ENCODE measurements around the gene ANP32D. TPM values are rescaled to one million over a fixed set of nuclear protein-coding genes. Genes with fewer than 3 reads are reported as not detected.

ANP32D gene
- total and polyA plus RNA-seq, 4 donors: 0.16 to 0.37 TPM; not detected in 2

DNA sequence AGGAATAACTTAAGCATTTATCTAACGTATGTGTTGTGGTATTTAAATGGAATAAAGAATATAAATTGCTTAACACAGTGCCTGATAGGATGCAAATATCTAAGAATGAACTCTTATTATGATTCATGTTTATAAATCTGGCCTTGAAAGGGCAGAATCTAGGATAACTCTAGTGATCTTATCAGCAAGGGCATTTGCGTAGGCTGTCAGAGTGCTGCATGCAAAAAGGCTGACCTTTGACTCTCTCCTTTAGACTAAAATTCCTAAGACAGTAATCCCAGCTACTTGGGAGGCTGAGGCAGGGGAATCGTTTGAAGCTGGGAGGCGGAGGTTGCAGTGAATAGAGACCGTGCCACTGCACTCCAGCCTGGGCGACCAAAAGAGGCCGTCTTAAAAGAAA lies 31.3 kb upstream of the ANP32D start:
- Histone ChIP-seq H3K4me3 (no peak overlapping the region), H3K4me1 (ENCODE audit: control insufficient read depth in 5 of 5, insufficient read depth in 5 of 5, low read length in 5 of 5) (no peaks in the 10 kb centered on the region), H3K9me3 (ENCODE audit: control insufficient read depth in 4 of 4, insufficient read depth in 3 of 4, low read length in 3 of 4) (no peaks in the 10 kb centered on the region), H3K36me3 (ENCODE audit: control insufficient read depth in 4 of 4, insufficient read depth in 4 of 4, low read length in 4 of 4) (no peaks in the 10 kb centered on the region), H3K9ac (ENCODE audit: insufficient read depth in 1 of 2, low read length in 2 of 2) (no peak overlapping the region), H3K27me3 (ENCODE audit: control insufficient read depth in 3 of 3, insufficient read depth in 3 of 3, low read length in 2 of 3) (no peaks in the 10 kb centered on the region), H3K27ac (ENCODE audit: low read depth in 1 of 2, low read length in 1 of 2) (no peak overlapping the region)
- TF ChIP-seq, protein P1, sequence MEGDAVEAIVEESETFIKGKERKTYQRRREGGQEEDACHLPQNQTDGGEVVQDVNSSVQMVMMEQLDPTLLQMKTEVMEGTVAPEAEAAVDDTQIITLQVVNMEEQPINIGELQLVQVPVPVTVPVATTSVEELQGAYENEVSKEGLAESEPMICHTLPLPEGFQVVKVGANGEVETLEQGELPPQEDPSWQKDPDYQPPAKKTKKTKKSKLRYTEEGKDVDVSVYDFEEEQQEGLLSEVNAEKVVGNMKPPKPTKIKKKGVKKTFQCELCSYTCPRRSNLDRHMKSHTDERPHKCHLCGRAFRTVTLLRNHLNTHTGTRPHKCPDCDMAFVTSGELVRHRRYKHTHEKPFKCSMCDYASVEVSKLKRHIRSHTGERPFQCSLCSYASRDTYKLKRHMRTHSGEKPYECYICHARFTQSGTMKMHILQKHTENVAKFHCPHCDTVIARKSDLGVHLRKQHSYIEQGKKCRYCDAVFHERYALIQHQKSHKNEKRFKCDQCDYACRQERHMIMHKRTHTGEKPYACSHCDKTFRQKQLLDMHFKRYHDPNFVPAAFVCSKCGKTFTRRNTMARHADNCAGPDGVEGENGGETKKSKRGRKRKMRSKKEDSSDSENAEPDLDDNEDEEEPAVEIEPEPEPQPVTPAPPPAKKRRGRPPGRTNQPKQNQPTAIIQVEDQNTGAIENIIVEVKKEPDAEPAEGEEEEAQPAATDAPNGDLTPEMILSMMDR (IDR thresholded peaks at IDR 0.05; ENCODE audit: control extremely low read depth, extremely low read depth): no peak
- ATAC-seq (ENCODE audit: insufficient read depth, low FRiP score) (no peak), DNase-seq (no peak)
- 73 to 74% methylated on average over 7 of the region's 7 CpGs for WGBS, 2 donors

- no peaks in the 10 kb centered on the region for H3K36me3 ChIP-seq (ENCODE audit: control insufficient read depth in 4 of 4, insufficient read depth in 4 of 4, low read length in 4 of 4)
- H3K4me1 ChIP-seq (ENCODE audit: control insufficient read depth in 5 of 5, insufficient read depth in 5 of 5, low read length in 5 of 5): peaks cover 0 to 3% (median 0%) of the 10 kb centered on the region in 5 donors
- DNase-seq (no peak), ATAC-seq (ENCODE audit: insufficient read depth, low FRiP score) (no peak)
- H3K27me3 ChIP-seq (ENCODE audit: control insufficient read depth in 3 of 3, insufficient read depth in 3 of 3, low read length in 2 of 3): no peaks in the 10 kb centered on the region
- no peaks in the 10 kb centered on the region for H3K9me3 ChIP-seq (ENCODE audit: control insufficient read depth in 4 of 4, insufficient read depth in 3 of 4, low read length in 3 of 4)
- no peak overlapping the region for H3K4me3 ChIP-seq
- H3K27ac ChIP-seq (ENCODE audit: low read depth in 1 of 2, low read length in 1 of 2): no peak overlapping the region
- 93 to 97% methylated on average over 3 of the region's 3 CpGs for WGBS, 2 donors
- TF ChIP-seq, protein P1 (IDR thresholded peaks at IDR 0.05; ENCODE audit: control extremely low read depth, extremely low read depth): no peak
- no peak overlapping the region for H3K9ac ChIP-seq (ENCODE audit: insufficient read depth in 1 of 2, low read length in 2 of 2)
Measured at GRCh38 chr12:48442179-48442847, 30.0 kb upstream of the ANP32D start.

DNA sequence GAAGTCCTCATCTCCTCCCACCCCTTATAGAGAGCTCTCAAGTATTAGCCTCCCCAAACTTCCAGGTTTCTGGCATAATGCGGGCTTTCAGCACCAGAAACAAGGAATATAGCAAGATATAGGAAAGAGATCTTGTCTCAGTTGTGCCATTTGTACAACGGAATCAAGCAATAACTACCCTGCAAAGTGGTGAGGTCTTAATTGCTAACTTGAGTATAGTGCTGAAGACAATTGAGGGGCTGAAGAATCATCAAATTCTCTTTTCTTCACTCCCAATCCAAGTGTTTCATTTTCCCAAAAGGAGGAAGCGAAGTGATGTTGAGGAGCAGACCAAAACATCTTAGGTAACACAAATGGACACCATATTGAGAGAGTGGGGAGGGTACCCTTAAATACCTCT lies 26.8 kb upstream of the ANP32D start:
- no peak for DNase-seq
- whole genome bisulfite sequencing, 2 donors: 80 to 98% methylated on average over 3 of the region's 3 CpGs

More for the DNA sequence above, 26.8 kb upstream of the ANP32D start:
- TF ChIP-seq, protein P1 (IDR thresholded peaks at IDR 0.05; ENCODE audit: control extremely low read depth, extremely low read depth): no peak
- Histone ChIP-seq H3K27ac (ENCODE audit: low read depth in 1 of 2, low read length in 1 of 2) (no peak overlapping the region), H3K4me3 (no peak overlapping the region), H3K36me3 (ENCODE audit: control insufficient read depth in 4 of 4, insufficient read depth in 4 of 4, low read length in 4 of 4) (no peaks in the 10 kb centered on the region), H3K4me1 (ENCODE audit: control insufficient read depth in 5 of 5, insufficient read depth in 5 of 5, low read length in 5 of 5) (peaks cover 0 to 3% (median 0%) of the 10 kb centered on the region in 5 donors), H3K9ac (ENCODE audit: insufficient read depth in 1 of 2, low read length in 2 of 2) (no peak overlapping the region), H3K9me3 (ENCODE audit: control insufficient read depth in 4 of 4, insufficient read depth in 3 of 4, low read length in 3 of 4) (peaks cover 0 to 2% (median 0%) of the 10 kb centered on the region in 4 donors), H3K27me3 (ENCODE audit: control insufficient read depth in 3 of 3, insufficient read depth in 3 of 3, low read length in 2 of 3) (no peaks in the 10 kb centered on the region)
- no peak for ATAC-seq (ENCODE audit: insufficient read depth, low FRiP score)
